UCSD-AML1 (cell line): ENCODE data around the gene HIRA.

Source experiments
- DNase-seq: peaks from one replicate; lab custom pipeline; 2025; ENCODE audit not compliant: unreplicated experiment; lab: John Stamatoyannopoulos, UW

Gene HIRA

DNA sequence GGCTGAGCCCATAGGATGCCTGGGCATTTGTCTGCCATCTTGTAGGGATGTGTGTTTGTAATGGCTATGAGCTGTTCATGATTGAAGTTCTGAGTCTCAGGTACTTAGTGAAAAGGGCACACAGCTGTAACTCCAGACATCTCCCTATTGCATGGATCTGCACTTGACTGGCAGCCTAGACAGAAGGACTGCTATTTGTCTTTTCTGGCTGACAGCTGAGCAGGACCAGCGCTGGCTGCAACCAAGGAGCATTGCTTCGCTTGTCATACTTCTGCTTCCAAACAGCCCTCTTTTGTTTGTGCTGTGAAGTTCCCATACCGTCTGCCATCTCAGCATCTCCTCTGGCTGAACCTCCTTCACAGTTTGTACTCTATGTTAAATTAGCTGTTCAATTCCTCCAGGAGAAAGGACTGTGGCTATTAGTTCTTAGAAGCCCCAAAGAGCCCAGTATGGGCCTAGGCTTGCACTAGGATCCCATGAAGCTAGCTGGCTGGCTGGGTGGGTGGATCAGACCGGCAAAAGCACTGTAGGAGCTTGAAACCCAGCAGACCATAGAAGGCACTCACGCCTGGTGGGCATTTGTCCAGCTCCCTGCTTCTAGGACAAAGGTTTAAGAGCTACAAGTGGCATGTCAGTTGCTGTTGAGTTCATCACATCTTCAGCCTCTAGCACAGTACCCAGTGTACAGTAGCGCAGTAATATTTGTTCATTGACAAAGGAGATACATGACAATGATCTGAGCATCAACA is 20.4 kb downstream of the HIRA start:
- DNase-seq, result no peak

- no peak for DNase-seq
These were observed 23.6 kb downstream of the HIRA start for GRCh38 chr22:19407649-19408606.

GRCh38 chr22:19406846-19407245 is 24.7 kb downstream of the HIRA start:
- DNase-seq, result no peak

GRCh38 chr22:19406281-19406811 is 25.2 kb downstream of the HIRA start:
- DNase-seq, result no peak

GRCh38 chr22:19405652-19406051 is 25.9 kb downstream of the HIRA start:
- no peak for DNase-seq

DNA sequence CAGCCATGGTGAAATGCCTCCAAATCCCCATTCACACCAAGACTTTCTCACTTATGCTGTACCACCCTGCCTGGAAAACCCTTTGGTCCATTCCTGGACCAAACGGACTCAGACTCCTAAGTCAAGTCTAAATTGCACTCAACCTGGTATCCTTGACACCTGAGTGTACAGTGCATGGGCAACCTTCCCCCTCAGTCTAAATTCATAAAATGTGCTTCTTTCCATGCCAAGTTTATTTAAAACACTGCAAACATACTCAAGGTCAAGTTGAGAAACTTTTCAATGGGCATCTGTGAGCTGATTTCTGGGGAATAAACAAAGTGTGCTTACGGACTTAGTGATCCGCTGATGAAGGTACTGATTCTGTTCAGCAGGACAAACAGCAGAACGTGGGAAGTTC is 26.4 kb downstream of the HIRA start:
- no peak for DNase-seq

DNA sequence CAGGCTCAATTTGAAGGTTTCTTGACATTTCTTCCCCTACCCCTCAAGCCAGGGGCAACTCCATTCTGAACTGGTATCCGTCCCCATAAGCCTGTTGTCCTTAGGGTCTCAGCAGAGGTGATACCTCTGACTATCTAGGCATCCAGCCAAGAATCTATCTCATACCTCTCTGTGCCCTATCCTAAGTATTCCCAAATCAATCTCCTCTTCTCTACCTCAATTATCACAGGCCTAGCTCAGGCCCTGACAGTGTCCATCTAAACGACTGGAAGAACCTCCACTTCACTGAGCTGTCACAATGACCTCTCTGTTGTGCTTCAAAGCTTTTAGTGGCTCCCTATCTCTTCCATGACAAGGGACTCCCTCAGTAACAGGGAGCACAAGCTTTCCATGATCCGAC is 26.9 kb downstream of the HIRA start:
- no peak for DNase-seq

DNA sequence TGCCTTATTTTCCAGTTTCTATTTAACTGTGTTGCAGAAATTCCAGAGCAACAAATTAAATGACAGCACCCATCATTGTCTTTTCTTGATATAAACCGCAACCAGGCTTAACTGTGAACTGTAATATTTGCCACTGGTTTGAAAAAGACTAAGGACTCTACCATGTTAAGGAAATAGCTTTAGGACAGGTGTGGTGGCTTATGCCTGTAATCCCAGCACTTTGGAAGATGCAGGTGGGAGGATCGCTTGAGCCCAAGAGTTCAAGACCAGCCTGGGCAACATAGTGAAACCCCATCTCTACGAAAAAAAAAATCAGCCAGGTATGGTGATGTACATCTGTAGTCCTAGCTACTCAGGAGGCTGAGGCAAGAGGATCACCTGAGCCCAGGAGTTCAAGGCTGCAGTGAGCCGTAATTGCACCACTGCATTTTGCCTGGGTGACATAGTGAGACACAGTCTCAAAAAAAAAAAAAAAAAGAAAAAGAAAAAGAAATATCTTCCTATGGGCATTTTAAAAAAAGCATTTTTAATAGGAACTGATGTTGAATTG is 28.8 kb downstream of the HIRA start:
- no peak for DNase-seq

- DNase-seq, result no peak
These were observed 30.1 kb downstream of the HIRA start for GRCh38 chr22:19401483-19401882.

DNA sequence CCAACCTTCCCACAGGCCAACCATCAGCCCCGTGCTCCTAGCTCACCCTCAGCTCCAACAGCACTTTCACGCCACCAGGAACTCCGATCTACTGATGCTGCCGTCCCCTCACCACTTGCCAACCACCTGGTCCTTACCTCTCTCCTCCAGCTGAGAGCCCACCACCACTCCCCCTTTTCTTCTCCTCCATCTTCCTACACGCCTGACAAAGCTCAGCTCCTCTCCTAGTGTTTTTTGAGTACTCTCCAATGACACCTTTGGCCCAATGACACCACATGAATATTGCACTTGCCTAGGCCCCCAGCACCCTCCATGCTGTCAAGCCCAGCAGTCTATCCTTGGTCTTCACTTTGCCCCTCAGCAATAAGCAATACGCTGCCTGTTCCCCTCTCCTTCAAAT is 30.7 kb downstream of the HIRA start:
- DNase-seq, result no peak

GRCh38 chr22:19398652-19399051 is 32.9 kb downstream of the HIRA start:
- no peak for DNase-seq

GRCh38 chr22:19398206-19398605 is 33.3 kb downstream of the HIRA start:
- no peak for DNase-seq

DNA sequence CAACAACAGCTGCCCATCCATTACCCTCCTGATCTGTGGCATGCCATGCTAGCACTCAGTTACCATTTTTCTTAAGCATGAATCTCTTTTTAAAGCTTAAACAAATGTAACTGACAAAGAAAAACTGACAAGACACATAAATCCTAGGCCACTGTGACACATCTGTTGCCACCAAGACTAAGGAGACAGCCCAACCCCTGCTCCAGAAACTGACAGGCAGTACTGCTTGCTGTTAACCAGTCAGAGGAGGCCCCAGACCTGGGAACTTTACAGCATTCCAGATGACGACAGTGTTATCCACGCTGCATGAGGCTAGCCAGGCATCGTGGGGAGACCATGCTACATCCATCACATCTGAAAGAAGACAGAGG is 33.8 kb downstream of the HIRA start:
- DNase-seq, result no peak

- no peak for DNase-seq
These were observed 34.4 kb downstream of the HIRA start for GRCh38 chr22:19396934-19397733.

- DNase-seq, result no peak
These were observed 35.0 kb downstream of the HIRA start for GRCh38 chr22:19396561-19396933.

DNA sequence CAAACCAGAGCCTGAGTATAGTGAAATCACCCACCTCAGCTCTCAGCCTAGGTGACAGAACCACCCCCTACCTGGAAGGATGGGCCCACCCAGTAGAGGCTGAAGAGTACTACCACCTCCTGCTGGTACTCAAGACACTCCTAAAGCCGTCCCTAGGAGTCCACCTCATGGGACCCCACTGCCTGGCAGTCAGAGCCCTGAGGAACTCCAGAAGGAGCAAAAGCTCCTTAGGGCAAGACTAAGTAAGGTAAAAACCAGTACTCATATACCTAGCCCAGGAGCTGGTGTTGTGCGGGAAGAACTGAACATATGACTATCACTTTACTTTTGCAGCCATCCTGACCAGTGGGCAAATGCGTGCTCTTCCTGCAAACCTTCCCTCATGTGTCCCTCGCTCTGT is 36.3 kb downstream of the HIRA start:
- DNase-seq, result no peak

- DNase-seq, result no peak
These were observed 37.1 kb downstream of the HIRA start for GRCh38 chr22:19394274-19395050.

- DNase-seq, result no peak
These were observed 37.8 kb downstream of the HIRA start for GRCh38 chr22:19393704-19394103.

DNA sequence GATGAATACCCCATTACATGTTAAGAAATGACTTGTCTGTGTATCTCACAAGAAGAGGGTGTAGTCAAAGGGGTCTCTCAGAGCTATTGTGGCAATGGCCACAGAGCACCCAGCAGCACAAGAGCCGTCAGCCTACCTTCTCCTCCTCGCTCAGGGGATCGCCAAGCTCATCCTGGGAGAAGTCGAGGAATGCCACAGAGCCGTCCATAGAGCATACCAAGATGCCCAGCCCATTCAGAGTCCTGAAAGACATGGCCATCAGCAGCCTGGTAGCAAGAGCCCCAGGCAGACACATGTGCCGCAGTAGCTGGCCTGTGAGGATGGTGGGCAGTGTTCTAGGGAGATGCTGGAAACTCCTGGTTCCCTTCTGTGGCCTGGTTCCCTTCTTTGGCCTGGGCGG is 44.0 kb downstream of the HIRA start:
- no peak for DNase-seq

GRCh38 chr22:19387038-19387437 is 44.5 kb downstream of the HIRA start:
- DNase-seq, result no peak
